HepG2 (cell line): ENCODE results near the gene MYH10. TPM values are rescaled to one million over a fixed set of nuclear protein-coding genes. Genes with fewer than 3 reads are reported as not detected.

Experiments
- EED ChIP-seq: sonication (generic); formaldehyde crosslinking; IDR thresholded peaks from 2 replicates; pipeline ENCODE4 v1.5.0; 2020; ENCODE audit warnings: mild to moderate bottlenecking, missing genetic modification reagents
- FOXK2 ChIP-seq: fragments of 450-650 bp; IDR thresholded peaks from 2 replicates; pipeline ENCODE4 v1.6.1; 2016
- TCF7 ChIP-seq: sonication (generic); IDR thresholded peaks from 2 replicates; pipeline ENCODE4 v1.6.1; 2016; ENCODE audit warnings: antibody characterized with exemption, low read depth
- ZFP36L2 ChIP-seq: sonication (generic); formaldehyde crosslinking; IDR thresholded peaks from 2 replicates; pipeline ENCODE4 v1.4.0; 2020; ENCODE audit warnings: missing genetic modification reagents
- ZNF224 ChIP-seq: sonication (generic); formaldehyde crosslinking; IDR thresholded peaks from 2 replicates; pipeline ENCODE4 v1.5.0; 2020; ENCODE audit warnings: mild to moderate bottlenecking, missing genetic modification reagents
- ZNF33B ChIP-seq: sonication (generic); formaldehyde crosslinking; IDR thresholded peaks from 2 replicates; pipeline ENCODE4 v1.5.1; 2020; ENCODE audit warnings: mild to moderate bottlenecking, missing genetic modification reagents
- ZNF496 ChIP-seq: sonication (generic); formaldehyde crosslinking; IDR thresholded peaks from 2 replicates; pipeline ENCODE4 v1.8.1; 2023; ENCODE audit warnings: mild to moderate bottlenecking, moderate library complexity, missing genetic modification reagents; ENCODE audit not compliant: insufficient replicate concordance
- polyA plus RNA-seq, 8 experiments: library from polyadenylated mRNA; depleted of rRNA in 3 of 8; stranded (reverse) in 7 of 8; unstranded in 1 of 8; fragments of >200 nt; fragmentation: Illumina TruSeq in 4 of 8; extraction: Trizol in 4 of 8; gene quantifications; 2 replicates each; pipeline versions ENCODE4 v1.2.1 to v1.2.3, GENCODE V29; 2011 to 2016; ENCODE audit warnings: low read depth in 4 of 8, missing spikeins in 1 of 8, mixed read lengths in 1 of 8; ENCODE audit not compliant: insufficient read depth in 1 of 8
- total RNA-seq, 5 experiments: library from RNA; depleted of rRNA; stranded (reverse); fragments of >200 nt; fragmentation: Illumina TruSeq; extraction: Trizol; gene quantifications; 2 replicates each; pipeline ENCODE4 v1.2.3, GENCODE V29; 2016; ENCODE audit warnings: low read depth in 1 of 5
- TF ChIP-seq, protein P1 (sequence below): sonication (generic); formaldehyde crosslinking; IDR thresholded peaks from 2 replicates; pipeline ENCODE4 v1.5.0; 2020; ENCODE audit warnings: mild to moderate bottlenecking, missing genetic modification reagents, borderline replicate concordance
- TF ChIP-seq, protein P2 (sequence below): sonication (generic); formaldehyde crosslinking; IDR thresholded peaks from 2 replicates; pipeline ENCODE4 v1.4.0; 2020; ENCODE audit warnings: missing genetic modification reagents
- TF ChIP-seq, protein P3 (sequence below): sonication (generic); formaldehyde crosslinking; IDR thresholded peaks from 2 replicates; pipeline ENCODE4 v1.4.0; 2020; ENCODE audit warnings: low read depth, mild to moderate bottlenecking, missing genetic modification reagents
- TF ChIP-seq, protein P4 (sequence below): sonication (generic); formaldehyde crosslinking; IDR thresholded peaks from 2 replicates; pipeline ENCODE4 v1.5.0; 2020; ENCODE audit warnings: missing genetic modification reagents
- TF ChIP-seq, protein P5 (sequence below), 2 experiments: IDR thresholded peaks; 2 replicates each; pipeline ENCODE4 v1.6.1; 2011 to 2012; ENCODE audit warnings: low read length in 2 of 2, borderline replicate concordance in 1 of 2, low read depth in 1 of 2, mild to moderate bottlenecking in 1 of 2, moderate library complexity in 1 of 2
- TF ChIP-seq, protein P6 (sequence below): sonication (generic); formaldehyde crosslinking; IDR thresholded peaks from 2 replicates; pipeline ENCODE4 v1.8.1; 2023; ENCODE audit warnings: mild to moderate bottlenecking, missing genetic modification reagents, borderline replicate concordance
- TF ChIP-seq, protein P7 (sequence below): IDR thresholded peaks from 2 replicates; pipeline ENCODE4 v1.6.1; 2018; ENCODE audit warnings: missing genetic modification reagents, mild to moderate bottlenecking, missing compliant biosample characterization

The MYH10 gene
- total and polyA plus RNA-seq, 2 of the 13 experiments (the other 11 are each of a cell fraction or from before 2014, with no cell fraction given): 43.4 to 68.6 TPM

DNA sequence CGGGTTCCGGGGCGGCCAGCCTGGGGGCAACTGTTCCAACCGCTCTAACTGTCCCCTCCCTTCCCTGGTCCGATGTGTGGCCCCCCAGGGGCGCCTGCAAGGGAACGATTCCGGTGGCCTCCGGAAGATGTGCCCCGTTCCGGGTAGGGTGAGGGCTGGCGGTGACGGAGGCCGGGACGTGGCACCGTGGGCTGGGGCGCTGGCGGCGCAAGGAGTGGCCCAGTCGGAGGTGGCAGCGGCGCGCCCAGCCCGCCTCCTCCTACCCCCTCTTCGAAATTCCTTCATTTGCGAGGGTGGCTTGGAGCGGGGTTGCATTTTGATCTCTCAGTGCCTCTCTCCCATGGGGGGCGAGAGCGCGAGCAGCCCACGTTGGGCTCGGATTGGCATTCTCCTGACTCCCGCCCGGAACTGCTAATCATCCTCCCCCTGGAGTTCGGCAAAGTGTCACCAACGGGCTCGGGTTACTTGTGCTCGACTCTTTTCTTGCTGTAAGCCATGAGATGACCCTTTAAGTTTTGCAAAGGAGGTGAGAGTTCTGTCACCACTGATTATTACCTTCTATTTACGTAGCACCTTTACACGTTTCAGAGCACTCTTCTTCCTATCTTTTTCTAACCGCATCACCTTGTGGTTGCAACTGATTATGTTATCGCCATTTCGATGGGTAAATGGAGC lies 194.2 kb downstream of the MYH10 start (continued):
- TF ChIP-seq, protein P1, sequence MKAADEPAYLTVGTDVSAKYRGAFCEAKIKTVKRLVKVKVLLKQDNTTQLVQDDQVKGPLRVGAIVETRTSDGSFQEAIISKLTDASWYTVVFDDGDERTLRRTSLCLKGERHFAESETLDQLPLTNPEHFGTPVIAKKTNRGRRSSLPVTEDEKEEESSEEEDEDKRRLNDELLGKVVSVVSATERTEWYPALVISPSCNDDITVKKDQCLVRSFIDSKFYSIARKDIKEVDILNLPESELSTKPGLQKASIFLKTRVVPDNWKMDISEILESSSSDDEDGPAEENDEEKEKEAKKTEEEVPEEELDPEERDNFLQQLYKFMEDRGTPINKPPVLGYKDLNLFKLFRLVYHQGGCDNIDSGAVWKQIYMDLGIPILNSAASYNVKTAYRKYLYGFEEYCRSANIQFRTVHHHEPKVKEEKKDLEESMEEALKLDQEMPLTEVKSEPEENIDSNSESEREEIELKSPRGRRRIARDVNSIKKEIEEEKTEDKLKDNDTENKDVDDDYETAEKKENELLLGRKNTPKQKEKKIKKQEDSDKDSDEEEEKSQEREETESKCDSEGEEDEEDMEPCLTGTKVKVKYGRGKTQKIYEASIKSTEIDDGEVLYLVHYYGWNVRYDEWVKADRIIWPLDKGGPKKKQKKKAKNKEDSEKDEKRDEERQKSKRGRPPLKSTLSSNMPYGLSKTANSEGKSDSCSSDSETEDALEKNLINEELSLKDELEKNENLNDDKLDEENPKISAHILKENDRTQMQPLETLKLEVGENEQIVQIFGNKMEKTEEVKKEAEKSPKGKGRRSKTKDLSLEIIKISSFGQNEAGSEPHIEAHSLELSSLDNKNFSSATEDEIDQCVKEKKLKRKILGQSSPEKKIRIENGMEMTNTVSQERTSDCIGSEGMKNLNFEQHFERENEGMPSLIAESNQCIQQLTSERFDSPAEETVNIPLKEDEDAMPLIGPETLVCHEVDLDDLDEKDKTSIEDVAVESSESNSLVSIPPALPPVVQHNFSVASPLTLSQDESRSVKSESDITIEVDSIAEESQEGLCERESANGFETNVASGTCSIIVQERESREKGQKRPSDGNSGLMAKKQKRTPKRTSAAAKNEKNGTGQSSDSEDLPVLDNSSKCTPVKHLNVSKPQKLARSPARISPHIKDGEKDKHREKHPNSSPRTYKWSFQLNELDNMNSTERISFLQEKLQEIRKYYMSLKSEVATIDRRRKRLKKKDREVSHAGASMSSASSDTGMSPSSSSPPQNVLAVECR (CRISPR knock-in tag): peak; percentile 59
- TF ChIP-seq TCF7 (no peak), ZNF33B (no peak), ZFP36L2 (no peak), EED (peak; percentile 69; the same call in 1 of the 2 replicates), ZNF224 (CRISPR knock-in tag) (peak; percentile 63; the same call in 1 of the 2 replicates), FOXK2 (no peak), ZNF496 (no peak)
- TF ChIP-seq, protein P2, sequence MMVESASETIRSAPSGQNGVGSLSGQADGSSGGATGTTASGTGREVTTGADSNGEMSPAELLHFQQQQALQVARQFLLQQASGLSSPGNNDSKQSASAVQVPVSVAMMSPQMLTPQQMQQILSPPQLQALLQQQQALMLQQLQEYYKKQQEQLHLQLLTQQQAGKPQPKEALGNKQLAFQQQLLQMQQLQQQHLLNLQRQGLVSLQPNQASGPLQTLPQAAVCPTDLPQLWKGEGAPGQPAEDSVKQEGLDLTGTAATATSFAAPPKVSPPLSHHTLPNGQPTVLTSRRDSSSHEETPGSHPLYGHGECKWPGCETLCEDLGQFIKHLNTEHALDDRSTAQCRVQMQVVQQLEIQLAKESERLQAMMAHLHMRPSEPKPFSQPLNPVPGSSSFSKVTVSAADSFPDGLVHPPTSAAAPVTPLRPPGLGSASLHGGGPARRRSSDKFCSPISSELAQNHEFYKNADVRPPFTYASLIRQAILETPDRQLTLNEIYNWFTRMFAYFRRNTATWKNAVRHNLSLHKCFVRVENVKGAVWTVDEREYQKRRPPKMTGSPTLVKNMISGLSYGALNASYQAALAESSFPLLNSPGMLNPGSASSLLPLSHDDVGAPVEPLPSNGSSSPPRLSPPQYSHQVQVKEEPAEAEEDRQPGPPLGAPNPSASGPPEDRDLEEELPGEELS (CRISPR knock-in tag): no peak
- TF ChIP-seq, protein P3, sequence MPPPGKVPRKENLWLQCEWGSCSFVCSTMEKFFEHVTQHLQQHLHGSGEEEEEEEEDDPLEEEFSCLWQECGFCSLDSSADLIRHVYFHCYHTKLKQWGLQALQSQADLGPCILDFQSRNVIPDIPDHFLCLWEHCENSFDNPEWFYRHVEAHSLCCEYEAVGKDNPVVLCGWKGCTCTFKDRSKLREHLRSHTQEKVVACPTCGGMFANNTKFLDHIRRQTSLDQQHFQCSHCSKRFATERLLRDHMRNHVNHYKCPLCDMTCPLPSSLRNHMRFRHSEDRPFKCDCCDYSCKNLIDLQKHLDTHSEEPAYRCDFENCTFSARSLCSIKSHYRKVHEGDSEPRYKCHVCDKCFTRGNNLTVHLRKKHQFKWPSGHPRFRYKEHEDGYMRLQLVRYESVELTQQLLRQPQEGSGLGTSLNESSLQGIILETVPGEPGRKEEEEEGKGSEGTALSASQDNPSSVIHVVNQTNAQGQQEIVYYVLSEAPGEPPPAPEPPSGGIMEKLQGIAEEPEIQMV: 0 out of 2 replicates have a peak, but pooled peaks have one; percentile 19
- TF ChIP-seq, protein P4, sequence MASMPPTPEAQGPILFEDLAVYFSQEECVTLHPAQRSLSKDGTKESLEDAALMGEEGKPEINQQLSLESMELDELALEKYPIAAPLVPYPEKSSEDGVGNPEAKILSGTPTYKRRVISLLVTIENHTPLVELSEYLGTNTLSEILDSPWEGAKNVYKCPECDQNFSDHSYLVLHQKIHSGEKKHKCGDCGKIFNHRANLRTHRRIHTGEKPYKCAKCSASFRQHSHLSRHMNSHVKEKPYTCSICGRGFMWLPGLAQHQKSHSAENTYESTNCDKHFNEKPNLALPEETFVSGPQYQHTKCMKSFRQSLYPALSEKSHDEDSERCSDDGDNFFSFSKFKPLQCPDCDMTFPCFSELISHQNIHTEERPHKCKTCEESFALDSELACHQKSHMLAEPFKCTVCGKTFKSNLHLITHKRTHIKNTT (CRISPR knock-in tag): no peak
- TF ChIP-seq, protein P5, sequence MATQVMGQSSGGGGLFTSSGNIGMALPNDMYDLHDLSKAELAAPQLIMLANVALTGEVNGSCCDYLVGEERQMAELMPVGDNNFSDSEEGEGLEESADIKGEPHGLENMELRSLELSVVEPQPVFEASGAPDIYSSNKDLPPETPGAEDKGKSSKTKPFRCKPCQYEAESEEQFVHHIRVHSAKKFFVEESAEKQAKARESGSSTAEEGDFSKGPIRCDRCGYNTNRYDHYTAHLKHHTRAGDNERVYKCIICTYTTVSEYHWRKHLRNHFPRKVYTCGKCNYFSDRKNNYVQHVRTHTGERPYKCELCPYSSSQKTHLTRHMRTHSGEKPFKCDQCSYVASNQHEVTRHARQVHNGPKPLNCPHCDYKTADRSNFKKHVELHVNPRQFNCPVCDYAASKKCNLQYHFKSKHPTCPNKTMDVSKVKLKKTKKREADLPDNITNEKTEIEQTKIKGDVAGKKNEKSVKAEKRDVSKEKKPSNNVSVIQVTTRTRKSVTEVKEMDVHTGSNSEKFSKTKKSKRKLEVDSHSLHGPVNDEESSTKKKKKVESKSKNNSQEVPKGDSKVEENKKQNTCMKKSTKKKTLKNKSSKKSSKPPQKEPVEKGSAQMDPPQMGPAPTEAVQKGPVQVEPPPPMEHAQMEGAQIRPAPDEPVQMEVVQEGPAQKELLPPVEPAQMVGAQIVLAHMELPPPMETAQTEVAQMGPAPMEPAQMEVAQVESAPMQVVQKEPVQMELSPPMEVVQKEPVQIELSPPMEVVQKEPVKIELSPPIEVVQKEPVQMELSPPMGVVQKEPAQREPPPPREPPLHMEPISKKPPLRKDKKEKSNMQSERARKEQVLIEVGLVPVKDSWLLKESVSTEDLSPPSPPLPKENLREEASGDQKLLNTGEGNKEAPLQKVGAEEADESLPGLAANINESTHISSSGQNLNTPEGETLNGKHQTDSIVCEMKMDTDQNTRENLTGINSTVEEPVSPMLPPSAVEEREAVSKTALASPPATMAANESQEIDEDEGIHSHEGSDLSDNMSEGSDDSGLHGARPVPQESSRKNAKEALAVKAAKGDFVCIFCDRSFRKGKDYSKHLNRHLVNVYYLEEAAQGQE (IDR thresholded peaks at IDR 0.05; ENCODE audit: borderline replicate concordance in 1 of 2, low read depth in 1 of 2, low read length in 2 of 2): no peak
- TF ChIP-seq, protein P6, sequence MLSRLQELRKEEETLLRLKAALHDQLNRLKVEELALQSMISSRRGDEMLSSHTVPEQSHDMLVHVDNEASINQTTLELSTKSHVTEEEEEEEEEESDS (CRISPR knock-in tag): no peak
- TF ChIP-seq, protein P7, sequence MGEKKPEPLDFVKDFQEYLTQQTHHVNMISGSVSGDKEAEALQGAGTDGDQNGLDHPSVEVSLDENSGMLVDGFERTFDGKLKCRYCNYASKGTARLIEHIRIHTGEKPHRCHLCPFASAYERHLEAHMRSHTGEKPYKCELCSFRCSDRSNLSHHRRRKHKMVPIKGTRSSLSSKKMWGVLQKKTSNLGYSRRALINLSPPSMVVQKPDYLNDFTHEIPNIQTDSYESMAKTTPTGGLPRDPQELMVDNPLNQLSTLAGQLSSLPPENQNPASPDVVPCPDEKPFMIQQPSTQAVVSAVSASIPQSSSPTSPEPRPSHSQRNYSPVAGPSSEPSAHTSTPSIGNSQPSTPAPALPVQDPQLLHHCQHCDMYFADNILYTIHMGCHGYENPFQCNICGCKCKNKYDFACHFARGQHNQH (CRISPR knock-in tag): no peak
